Testis (tissue), 3 donors: ENCODE results near the gene CCDC124. TPM values are rescaled to one million over a fixed set of nuclear protein-coding genes. Genes with fewer than 3 reads are reported as not detected.

Experiments
- DNase-seq: peaks from one replicate; pipeline ENCODE4 v3.0.0-alpha.2; 2019
- H3K27ac ChIP-seq, 2 donors: fragments of 200-600 bp; sonication (generic); one replicate each; pipeline ENCODE4 v1.5.1; 2019
- H3K27me3 ChIP-seq: fragments of 200-600 bp; sonication (generic); one replicate; pipeline ENCODE4 v1.5.1; 2019
- H3K36me3 ChIP-seq: fragments of 200-600 bp; sonication (generic); one replicate; pipeline ENCODE4 v1.5.1; 2017; ENCODE audit warnings: low read depth; ENCODE audit errors: missing control alignments
- H3K4me1 ChIP-seq: fragments of 200-600 bp; sonication (generic); one replicate; pipeline ENCODE4 v1.5.1; 2019
- H3K4me3 ChIP-seq, 2 donors: fragments of 200-600 bp; sonication (generic); one replicate each; pipeline ENCODE4 v1.5.1; 2017 to 2019
- H3K9me3 ChIP-seq: fragments of 200-600 bp; sonication (generic); one replicate; pipeline ENCODE4 v1.5.1; 2017
- CTCF ChIP-seq, 3 experiments: fragments of 450-650 bp in 2 of 3; fragments of 200-600 bp in 1 of 3; sonication (generic) in 1 of 3; IDR thresholded peaks; one replicate each; pipeline ENCODE4 v1.5.1; 2016 to 2019; ENCODE audit warnings: antibody characterized with exemption in 3 of 3, mild to moderate bottlenecking in 2 of 3, moderate library complexity in 1 of 3
- POLR2A ChIP-seq: fragments of 450-650 bp; IDR thresholded peaks from one replicate; pipeline ENCODE4 v1.6.1; 2017; ENCODE audit warnings: antibody characterized with exemption, mild to moderate bottlenecking, moderate library complexity
- WGBS, 2 donors: methylation state at CpG; one replicate each; pipeline ENCODE4 v1.1.5; 2018; 5-methylcytosine and 5-hydroxymethylcytosine counted together
- intact Hi-C: fragments of 100-400 bp; cut with DNase I; formaldehyde crosslinking; loops from one replicate; pipeline ENCODE4 v1.15.1; 2023; ENCODE audit warnings: low total_unique reads
- polyA plus RNA-seq: library from polyadenylated mRNA; stranded (reverse); fragments of 350-450 nt; fragmentation: Illumina TruSeq; extraction: RNeasy Lipid Tissue Mini Kit (QIAGEN cat#74804); gene quantifications from one replicate; pipeline ENCODE4 v1.2.3, GENCODE V29; 2014; ENCODE audit warnings: low read depth, low replicate concordance; ENCODE audit not compliant: insufficient read depth
- total RNA-seq, 2 donors: library from RNA; depleted of rRNA; stranded (reverse); fragments of >200 nt; gene quantifications; one replicate each; pipeline ENCODE4 v1.2.3, GENCODE V29; 2016

CCDC124 gene
- total and polyA plus RNA-seq, 3 donors from 2014 or later, result 51.5 to 75.0 (median 69.5) TPM

- Histone ChIP-seq H3K27ac (no peak overlapping the region), H3K4me3 (no peak overlapping the region), H3K9me3 (no peaks in the 10 kb centered on the region), H3K4me1 (peaks cover 38% of the 10 kb centered on the region), H3K27me3 (no peaks in the 10 kb centered on the region), H3K36me3 (no peaks in the 10 kb centered on the region)
- intact Hi-C loops, result no loop called here
- WGBS, 2 donors, result 73 to 100% methylated on average over 3 to 4 of the region's 4 CpGs
- DNase-seq, result no peak
- TF ChIP-seq POLR2A, result no peak
- TF ChIP-seq CTCF (IDR thresholded peaks at IDR 0.05), result no peak
Measured at GRCh38 chr19:17953869-17954268, 21.1 kb downstream of the CCDC124 start.

- no peak overlapping the region for H3K4me3 ChIP-seq
- H3K9me3 ChIP-seq, result no peaks in the 10 kb centered on the region
- TF ChIP-seq POLR2A (no peak), CTCF (IDR thresholded peaks at IDR 0.05) (no peak)
- H3K4me1 ChIP-seq, result peaks cover 34% of the 10 kb centered on the region
- 85 to 95% methylated on average over 7 of the region's 7 CpGs for WGBS, 2 donors
- H3K27ac ChIP-seq, result no peak overlapping the region
- intact Hi-C loops, result no loop called here
- H3K27me3 ChIP-seq, result no peaks in the 10 kb centered on the region
- no peaks in the 10 kb centered on the region for H3K36me3 ChIP-seq
- DNase-seq, result no peak
Measured at GRCh38 chr19:17954401-17954800, 21.6 kb downstream of the CCDC124 start.

- H3K27ac ChIP-seq, result no peak overlapping the region
- no peaks in the 10 kb centered on the region for H3K27me3 ChIP-seq
- H3K36me3 ChIP-seq, result no peaks in the 10 kb centered on the region
- peaks cover 13% of the 10 kb centered on the region for H3K4me1 ChIP-seq
- H3K4me3 ChIP-seq, result no peak overlapping the region
- TF ChIP-seq POLR2A, result no peak
- no peak for TF ChIP-seq CTCF (IDR thresholded peaks at IDR 0.05)
- DNase-seq, result no peak
- no peaks in the 10 kb centered on the region for H3K9me3 ChIP-seq
- WGBS, 2 donors, result 80 to 90% methylated on average over 2 to 3 of the region's 3 CpGs
- intact Hi-C loops, result no loop called here
Measured at GRCh38 chr19:17957149-17957849, 24.5 kb downstream of the CCDC124 start.

- no peak for DNase-seq
- Histone ChIP-seq H3K4me3 (no peak overlapping the region), H3K27me3 (no peaks in the 10 kb centered on the region), H3K4me1 (peaks cover 8% of the 10 kb centered on the region), H3K9me3 (no peaks in the 10 kb centered on the region), H3K27ac (no peak overlapping the region), H3K36me3 (no peaks in the 10 kb centered on the region)
- intact Hi-C loops, result no loop called here
- no peak for TF ChIP-seq CTCF (IDR thresholded peaks at IDR 0.05)
- no peak for TF ChIP-seq POLR2A
Measured at GRCh38 chr19:17957885-17958284, 25.1 kb downstream of the CCDC124 start.
